NCI-H2196 treated with DMSO at 0.1 percent for 48 hours (cell line): ENCODE data around the gene ERMP1.
"Not testable (repeated sequence)": the region's sequence is repeated elsewhere in the genome, so short reads cannot be mapped to it uniquely, and the experiment has no call there.

Experiments used
- DNase-seq: peaks from one replicate; lab custom pipeline; 2025; ENCODE audit not compliant: unreplicated experiment; lab: John Stamatoyannopoulos, UW

The ERMP1 gene

GRCh38 chr9:5784526-5785315 lies 48.2 kb downstream of the ERMP1 start:
- DNase-seq, result no peak

- DNase-seq, result no peak
Measured at GRCh38 chr9:5783982-5784381, 48.9 kb downstream of the ERMP1 start.

GRCh38 chr9:5783420-5783819 lies 49.5 kb downstream of the ERMP1 start:
- DNase-seq, result not testable (repeated sequence)

- DNase-seq, result not testable (repeated sequence)
Measured at GRCh38 chr9:5779705-5780218, 53.2 kb downstream of the ERMP1 start.

GRCh38 chr9:5778805-5779204 lies 54.1 kb downstream of the ERMP1 start:
- no peak for DNase-seq

GRCh38 chr9:5773324-5773999 lies 59.5 kb downstream of the ERMP1 start:
- no peak for DNase-seq

- no peak for DNase-seq
Measured at GRCh38 chr9:5767968-5768932, 64.7 kb downstream of the ERMP1 start.

GRCh38 chr9:5764130-5764868 lies 68.6 kb downstream of the ERMP1 start:
- DNase-seq, result no peak

- no peak for DNase-seq
Measured at GRCh38 chr9:5762421-5762820, 70.5 kb downstream of the ERMP1 start.

GRCh38 chr9:5760338-5760737 lies 72.6 kb downstream of the ERMP1 start:
- DNase-seq, result no peak

GRCh38 chr9:5756633-5757032 lies 76.3 kb downstream of the ERMP1 start:
- DNase-seq, result no peak

- DNase-seq, result no peak
Measured at GRCh38 chr9:5750569-5750968, 82.3 kb downstream of the ERMP1 start.

GRCh38 chr9:5749306-5749705 lies 83.6 kb downstream of the ERMP1 start:
- no peak for DNase-seq

GRCh38 chr9:5748438-5748837 lies 84.5 kb downstream of the ERMP1 start:
- DNase-seq, result no peak

- no peak for DNase-seq
Measured at GRCh38 chr9:5743109-5743508, 89.8 kb downstream of the ERMP1 start.

- DNase-seq, result no peak
Measured at GRCh38 chr9:5736563-5737346, 96.2 kb downstream of the ERMP1 start.

GRCh38 chr9:5735072-5735471 lies 97.8 kb downstream of the ERMP1 start:
- DNase-seq, result no peak
